ENCODE data around the gene MTUS2. TPM values are rescaled to one million over a fixed set of nuclear protein-coding genes. Genes with fewer than 3 reads are reported as not detected.

MTUS2 gene
- total and polyA plus RNA-seq, 10 of the 15 experiments (the other 5 are each of a cell fraction or from before 2014, with no cell fraction given) = under 0.01 to 0.05 (median 0.02) TPM; not detected in 6

DNA sequence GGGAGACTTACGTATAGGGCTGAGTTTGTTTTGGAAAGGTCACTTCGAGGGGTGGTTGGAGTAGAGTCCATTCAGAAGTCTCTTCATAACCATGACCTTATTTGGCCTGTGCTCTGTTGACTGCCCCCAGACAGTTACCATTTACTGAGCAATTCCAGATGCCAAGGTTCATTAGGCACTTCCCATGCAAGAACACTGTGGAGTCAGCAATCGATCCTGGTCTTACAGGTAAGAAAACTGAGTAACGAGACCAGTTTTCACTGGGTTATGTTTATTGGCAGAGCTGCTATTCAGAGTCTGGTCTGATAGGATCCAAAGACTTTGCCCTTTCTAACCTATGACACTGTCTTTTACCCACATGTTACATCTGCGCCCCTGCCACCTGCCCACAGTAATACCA is 134.7 kb downstream of the MTUS2 start:
- ChIA-PET POLR2A (no interaction called here), SMC1A (ENCODE audit: uncharacterized antibody, unreplicated experiment) (no interaction called here), RAD21 (ENCODE audit: unreplicated experiment) (no interaction called here), CTCF (no interaction called here)
- H3K9ac ChIP-seq (ENCODE audit: control insufficient read depth, insufficient read depth, low read length) = no peak overlapping the region
- in situ Hi-C loops (cut with MboI) = no loop called here
- no peak for FAIRE-seq
- no peaks in the 10 kb centered on the region for H3K79me2 ChIP-seq (ENCODE audit: control insufficient read depth, insufficient read depth, low read length)
- no peak overlapping the region for H3K27ac ChIP-seq (ENCODE audit: control insufficient read depth, insufficient read depth)
- H3K4me3 ChIP-seq = no peak overlapping the region
- intact Hi-C loops (cut with micrococcal nuclease; ENCODE audit: unreplicated experiment) = no loop called here
- H3K9me3 ChIP-seq (replicated peaks; ENCODE audit: control insufficient read depth, insufficient read depth, low read length) = no peaks in the 10 kb centered on the region
- DNase-seq (ENCODE audit: low read depth, low spot score) = no peak
- no TSS peak for BruUV-seq (replicated peaks)
- no peaks in the 10 kb centered on the region for H3K4me1 ChIP-seq (ENCODE audit: control insufficient read depth, insufficient read depth, low read length)
- no peak overlapping the region for H2AFZ ChIP-seq (ENCODE audit: control insufficient read depth, low read depth, low read length)
- no peaks in the 10 kb centered on the region for H4K20me1 ChIP-seq (ENCODE audit: control insufficient read depth, insufficient read depth)
- no peak for ATAC-seq
- no peaks in the 10 kb centered on the region for H3K27me3 ChIP-seq (replicated peaks in 1 of 2; ENCODE audit: control insufficient read depth in 2 of 2, insufficient read depth in 2 of 2, low read length in 1 of 2)
- WGBS (ENCODE audit: insufficient coverage, insufficient replicate concordance, low lambda C conversion rate, missing lambda C conversion rate) = 10% methylated on average over 5 of the region's 5 CpGs
- H3K4me2 ChIP-seq (ENCODE audit: control insufficient read depth, insufficient read depth) = no peak overlapping the region
- TF ChIP-seq NFXL1 (IDR thresholded peaks at IDR 0.05; ENCODE audit: borderline replicate concordance) (no peak), KAT2A (conservative IDR thresholded peaks at IDR 0.05; ENCODE audit: control insufficient read depth, low read depth, low read length) (no peak)
- no peaks in the 10 kb centered on the region for H3K36me3 ChIP-seq (ENCODE audit: control insufficient read depth in 2 of 2, insufficient read depth in 2 of 2, low read length in 1 of 2)

DNA sequence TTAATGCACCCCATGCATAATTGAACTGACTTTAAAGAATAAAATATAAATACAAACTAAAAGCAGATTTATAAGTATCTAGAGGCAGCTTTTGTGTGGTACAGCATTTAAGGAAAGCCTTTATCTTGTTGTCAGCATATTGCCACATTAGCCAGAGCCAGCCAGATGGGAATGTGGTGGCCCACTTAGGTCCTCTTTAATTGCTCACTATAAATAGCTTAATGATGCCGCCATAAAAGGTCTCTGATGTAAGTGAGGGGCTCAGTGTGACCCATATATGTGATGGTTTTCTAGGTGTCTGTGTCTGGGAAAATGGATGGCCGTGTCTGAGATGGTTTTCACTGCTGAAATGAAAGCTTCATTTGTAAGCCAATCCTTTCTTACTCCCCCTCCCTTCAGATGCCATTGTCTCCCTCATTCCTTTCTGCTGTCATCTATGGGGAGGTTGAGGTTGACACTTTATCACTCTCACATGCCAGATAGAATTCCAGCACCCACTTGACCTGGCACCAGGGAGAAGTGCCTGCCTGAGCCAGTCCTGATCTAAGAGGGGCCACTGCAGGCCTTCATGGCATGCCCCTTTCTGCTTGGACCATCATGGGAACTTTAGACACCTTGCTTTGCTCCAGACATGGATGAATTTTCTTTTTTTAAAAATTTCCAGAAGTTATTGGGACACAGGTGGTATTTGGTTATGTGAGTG is 135.3 kb downstream of the MTUS2 start:
- WGBS (ENCODE audit: insufficient coverage, insufficient replicate concordance, low lambda C conversion rate, missing lambda C conversion rate) = 0% methylated on average over 2 of the region's 2 CpGs
- intact Hi-C loops (cut with micrococcal nuclease; ENCODE audit: unreplicated experiment) (no loop called here), in situ Hi-C loops (cut with MboI) (no loop called here)
- H3K9me3 ChIP-seq (replicated peaks; ENCODE audit: control insufficient read depth, insufficient read depth, low read length) = no peaks in the 10 kb centered on the region
- CTCF ChIA-PET = no interaction called here
- RAD21 ChIA-PET (ENCODE audit: unreplicated experiment) = no interaction called here
- H3K4me3 ChIP-seq = no peak overlapping the region
- POLR2A ChIA-PET = no interaction called here
- H3K9ac ChIP-seq (ENCODE audit: control insufficient read depth, insufficient read depth, low read length) = no peak overlapping the region
- FAIRE-seq = no peak
- no TSS peak for BruUV-seq (replicated peaks)
- no peaks in the 10 kb centered on the region for H3K4me1 ChIP-seq (ENCODE audit: control insufficient read depth, insufficient read depth, low read length)
- DNase-seq (ENCODE audit: low read depth, low spot score) = no peak
- H3K36me3 ChIP-seq (ENCODE audit: control insufficient read depth in 2 of 2, insufficient read depth in 2 of 2, low read length in 1 of 2) = no peaks in the 10 kb centered on the region
- no peak for ATAC-seq
- H2AFZ ChIP-seq (ENCODE audit: control insufficient read depth, low read depth, low read length) = no peak overlapping the region
- H3K27ac ChIP-seq (ENCODE audit: control insufficient read depth, insufficient read depth) = no peak overlapping the region
- no peaks in the 10 kb centered on the region for H4K20me1 ChIP-seq (ENCODE audit: control insufficient read depth, insufficient read depth)
- SMC1A ChIA-PET (ENCODE audit: uncharacterized antibody, unreplicated experiment) = no interaction called here
- H3K27me3 ChIP-seq (replicated peaks in 1 of 2; ENCODE audit: control insufficient read depth in 2 of 2, insufficient read depth in 2 of 2, low read length in 1 of 2) = no peaks in the 10 kb centered on the region
- no peaks in the 10 kb centered on the region for H3K79me2 ChIP-seq (ENCODE audit: control insufficient read depth, insufficient read depth, low read length)
- H3K4me2 ChIP-seq (ENCODE audit: control insufficient read depth, insufficient read depth) = no peak overlapping the region
- TF ChIP-seq, protein P1, sequence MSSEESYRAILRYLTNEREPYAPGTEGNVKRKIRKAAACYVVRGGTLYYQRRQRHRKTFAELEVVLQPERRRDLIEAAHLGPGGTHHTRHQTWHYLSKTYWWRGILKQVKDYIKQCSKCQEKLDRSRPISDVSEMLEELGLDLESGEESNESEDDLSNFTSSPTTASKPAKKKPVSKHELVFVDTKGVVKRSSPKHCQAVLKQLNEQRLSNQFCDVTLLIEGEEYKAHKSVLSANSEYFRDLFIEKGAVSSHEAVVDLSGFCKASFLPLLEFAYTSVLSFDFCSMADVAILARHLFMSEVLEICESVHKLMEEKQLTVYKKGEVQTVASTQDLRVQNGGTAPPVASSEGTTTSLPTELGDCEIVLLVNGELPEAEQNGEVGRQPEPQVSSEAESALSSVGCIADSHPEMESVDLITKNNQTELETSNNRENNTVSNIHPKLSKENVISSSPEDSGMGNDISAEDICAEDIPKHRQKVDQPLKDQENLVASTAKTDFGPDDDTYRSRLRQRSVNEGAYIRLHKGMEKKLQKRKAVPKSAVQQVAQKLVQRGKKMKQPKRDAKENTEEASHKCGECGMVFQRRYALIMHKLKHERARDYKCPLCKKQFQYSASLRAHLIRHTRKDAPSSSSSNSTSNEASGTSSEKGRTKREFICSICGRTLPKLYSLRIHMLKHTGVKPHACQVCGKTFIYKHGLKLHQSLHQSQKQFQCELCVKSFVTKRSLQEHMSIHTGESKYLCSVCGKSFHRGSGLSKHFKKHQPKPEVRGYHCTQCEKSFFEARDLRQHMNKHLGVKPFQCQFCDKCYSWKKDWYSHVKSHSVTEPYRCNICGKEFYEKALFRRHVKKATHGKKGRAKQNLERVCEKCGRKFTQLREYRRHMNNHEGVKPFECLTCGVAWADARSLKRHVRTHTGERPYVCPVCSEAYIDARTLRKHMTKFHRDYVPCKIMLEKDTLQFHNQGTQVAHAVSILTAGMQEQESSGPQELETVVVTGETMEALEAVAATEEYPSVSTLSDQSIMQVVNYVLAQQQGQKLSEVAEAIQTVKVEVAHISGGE (CRISPR knock-in tag; IDR thresholded peaks at IDR 0.05) = no peak
- TF ChIP-seq KAT2A (conservative IDR thresholded peaks at IDR 0.05; ENCODE audit: control insufficient read depth, low read depth, low read length) (no peak), CREM (IDR thresholded peaks at IDR 0.05; ENCODE audit: low read depth) (no peak), CHD4 (IDR thresholded peaks at IDR 0.05) (no peak), NR2F1 (conservative IDR thresholded peaks at IDR 0.05) (no peak), SUPT20H (IDR thresholded peaks at IDR 0.05; ENCODE audit: borderline replicate concordance, control insufficient read depth, low read depth, low read length) (no peak), IRF4 (IDR thresholded peaks at IDR 0.05; ENCODE audit: low read depth, low read length) (no peak), KLF5 (IDR thresholded peaks at IDR 0.05; ENCODE audit: partially characterized antibody) (no peak), MYC (IDR thresholded peaks at IDR 0.05; ENCODE audit: insufficient read depth, insufficient read length, insufficient replicate concordance, low read length, severe bottlenecking) (no peak), HDAC6 (IDR thresholded peaks at IDR 0.05; ENCODE audit: unreplicated experiment) (no peak), CREB1 (IDR thresholded peaks at IDR 0.05; ENCODE audit: low read depth) (no peak)
- TF ChIP-seq, protein P2, sequence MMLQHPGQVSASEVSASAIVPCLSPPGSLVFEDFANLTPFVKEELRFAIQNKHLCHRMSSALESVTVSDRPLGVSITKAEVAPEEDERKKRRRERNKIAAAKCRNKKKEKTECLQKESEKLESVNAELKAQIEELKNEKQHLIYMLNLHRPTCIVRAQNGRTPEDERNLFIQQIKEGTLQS (IDR thresholded peaks at IDR 0.05; ENCODE audit: borderline replicate concordance, extremely low read depth, low read depth, low read length) = no peak
